IMR-90 (cell line): Measurements from ENCODE around the gene DHRS3. TPM values are rescaled to one million over a fixed set of nuclear protein-coding genes. Genes with fewer than 3 reads are reported as not detected.

ENCODE experiments used
- ATAC-seq: fragments of 200-7000 bp; cut with Tn5 transposase; 2 replicates; pipeline ENCODE4 v1.9.1; 2020; ENCODE audit warnings: low read depth, mild to moderate bottlenecking, moderate library complexity
- BruUV-seq: library from RNA; stranded (reverse); fragments of 400-500 nt; replicated peaks from 2 replicates; lab custom pipeline; 2021; lab: Mats Ljungman, UMichigan
- CTCF ChIA-PET: fragments of 300-600 bp; formaldehyde crosslinking; extraction: SDS; loops from one replicate; lab custom pipeline; 2021; ENCODE audit warnings: antibody characterized with exemption; lab: Yijun Ruan, JAX
- POLR2A ChIA-PET: fragments of 300-600 bp; sonication (Branson Sonifier 250); formaldehyde crosslinking; loops from one replicate; lab custom pipeline; 2022; ENCODE audit warnings: antibody characterized with exemption; ENCODE audit not compliant: unreplicated experiment; lab: Charles Lee
- DNase-seq: peaks from one replicate; pipeline ENCODE4 v3.0.0; 2013
- H2AFZ ChIP-seq: replicated peaks from 2 replicates; pipeline ENCODE3; 2013; ENCODE audit warnings: low read length, mild to moderate bottlenecking; ENCODE audit not compliant: poor library complexity
- H2AK5ac ChIP-seq: 2 replicates; pipeline ENCODE4 v1.6.1; 2013; ENCODE audit warnings: low read depth, low read length, inconsistent platforms
- H2AK9ac ChIP-seq: replicated peaks from 2 replicates; pipeline ENCODE3; 2013; ENCODE audit warnings: mild to moderate bottlenecking, low read depth, low read length, moderate library complexity; ENCODE audit not compliant: poor library complexity
- H2BK120ac ChIP-seq: 2 replicates; pipeline ENCODE4 v1.6.1; 2013; ENCODE audit warnings: low read depth, low read length, inconsistent platforms
- H2BK15ac ChIP-seq: 3 replicates; pipeline ENCODE4 v1.6.1; 2013; ENCODE audit warnings: low read depth, low read length, inconsistent platforms
- H2BK20ac ChIP-seq: 2 replicates; pipeline ENCODE4 v1.6.1; 2013; ENCODE audit warnings: low read depth, mild to moderate bottlenecking, inconsistent platforms, low read length, moderate library complexity
- H2BK5ac ChIP-seq: 2 replicates; pipeline ENCODE4 v1.6.1; 2013; ENCODE audit warnings: mild to moderate bottlenecking, low read depth, low read length, inconsistent platforms; ENCODE audit not compliant: poor library complexity, severe bottlenecking
- H3K14ac ChIP-seq: replicated peaks from 2 replicates; pipeline ENCODE4 v1.6.1; 2013; ENCODE audit warnings: low read depth, low read length, inconsistent platforms
- H3K18ac ChIP-seq: 2 replicates; pipeline ENCODE4 v1.6.1; 2013; ENCODE audit warnings: low read depth, low read length, control low read depth
- H3K23ac ChIP-seq: 2 replicates; pipeline ENCODE4 v1.6.1; 2013; ENCODE audit warnings: low read depth, low read length, inconsistent platforms
- H3K27ac ChIP-seq: 2 replicates; pipeline ENCODE4 v1.5.1; 2013; ENCODE audit warnings: mild to moderate bottlenecking, control low read depth, low read length; ENCODE audit not compliant: insufficient read depth
- H3K27me3 ChIP-seq: 2 replicates; pipeline ENCODE4 v1.6.1; 2013; ENCODE audit warnings: low read length; ENCODE audit not compliant: control insufficient read depth, insufficient read depth
- H3K36me3 ChIP-seq: 2 replicates; pipeline ENCODE4 v1.6.1; 2013; ENCODE audit warnings: low read length, mixed read lengths; ENCODE audit not compliant: control insufficient read depth, insufficient read depth
- H3K4ac ChIP-seq: 2 replicates; pipeline ENCODE4 v1.6.1; 2013; ENCODE audit warnings: low read depth, low read length, inconsistent platforms
- H3K4me1 ChIP-seq: 2 replicates; pipeline ENCODE4 v1.6.1; 2013; ENCODE audit warnings: low read length, mixed read lengths; ENCODE audit not compliant: control insufficient read depth, insufficient read depth
- H3K4me2 ChIP-seq: 2 replicates; pipeline ENCODE4 v1.6.1; 2013; ENCODE audit warnings: low read depth, mild to moderate bottlenecking, control low read depth, low read length, moderate library complexity
- H3K4me3 ChIP-seq: 2 replicates; pipeline ENCODE4 v1.5.1; 2013; ENCODE audit warnings: low read depth, mild to moderate bottlenecking, control low read depth, low read length, moderate library complexity; ENCODE audit not compliant: insufficient read depth
- H3K56ac ChIP-seq: 2 replicates; pipeline ENCODE4 v1.6.1; 2013; ENCODE audit warnings: low read length, inconsistent platforms; ENCODE audit not compliant: insufficient read depth; ENCODE audit errors: extremely low read depth
- H3K79me1 ChIP-seq, 2 experiments: 2 replicates each; pipeline ENCODE4 v1.6.1; 2013; ENCODE audit warnings: low read length in 2 of 2, inconsistent platforms in 1 of 2, low read depth in 1 of 2
- H3K9ac ChIP-seq: 2 replicates; pipeline ENCODE4 v1.6.1; 2013; ENCODE audit warnings: low read depth, low read length, control low read depth
- H3K9me1 ChIP-seq: 2 replicates; pipeline ENCODE4 v1.6.1; 2013; ENCODE audit warnings: low read length, inconsistent platforms; ENCODE audit not compliant: insufficient read depth
- H3K9me3 ChIP-seq: 2 replicates; pipeline ENCODE4 v1.6.1; 2013; ENCODE audit warnings: low read length; ENCODE audit not compliant: control insufficient read depth, insufficient read depth
- H4K20me1 ChIP-seq: 2 replicates; pipeline ENCODE4 v1.6.1; 2013; ENCODE audit warnings: low read length, inconsistent platforms; ENCODE audit not compliant: insufficient read depth
- H4K5ac ChIP-seq: 2 replicates; pipeline ENCODE4 v1.6.1; 2013; ENCODE audit warnings: mild to moderate bottlenecking, low read depth, low read length, control low read depth
- H4K8ac ChIP-seq, 2 experiments: 2 replicates each; pipeline ENCODE4 v1.6.1; 2013; ENCODE audit warnings: low read depth in 2 of 2, low read length in 2 of 2, control low read depth in 1 of 2, inconsistent platforms in 1 of 2
- H4K91ac ChIP-seq: 2 replicates; pipeline ENCODE4 v1.6.1; 2013; ENCODE audit warnings: low read depth, low read length, inconsistent platforms; ENCODE audit not compliant: insufficient read depth
- CTCF ChIP-seq: conservative IDR thresholded peaks from 2 replicates; pipeline ENCODE4 v1.5.1; 2012; ENCODE audit warnings: mild to moderate bottlenecking, low read depth, low read length, improper control_type of control experiment
- WGBS, 2 experiments: methylation state at CpG; one replicate each; pipeline versions ENCODE4 v1.1.5 to v1.1.7; 2013; ENCODE audit warnings: missing lambda C conversion rate in 2 of 2; ENCODE audit not compliant: insufficient read length in 1 of 2; ENCODE audit errors: extremely low coverage in 2 of 2; 5-methylcytosine and 5-hydroxymethylcytosine counted together
- dilution Hi-C: fragments of 300-500 bp; cut with HindIII; formaldehyde crosslinking; loops from one replicate; pipeline ENCODE4 v1.14.3; 2018; ENCODE audit warnings: low sequenced_read_pairs; ENCODE audit not compliant: unreplicated experiment
- in situ Hi-C: fragments of 300-500 bp; cut with MboI; formaldehyde crosslinking; loops from 3 replicates; pipeline ENCODE4 v1.14.3; 2019; ENCODE audit warnings: low sequenced_read_pairs, inconsistent platforms, mixed read lengths
- intact Hi-C: fragments of 100-400 bp; cut with micrococcal nuclease; formaldehyde crosslinking; loops from 2 replicates; pipeline ENCODE4 v1.10.0; 2022
- polyA plus RNA-seq, 3 experiments: library from polyadenylated mRNA; depleted of rRNA; stranded (reverse); fragments of >200 nt; gene quantifications; 2 replicates each; pipeline ENCODE4 v1.2.3, GENCODE V29; 2012; ENCODE audit warnings: low replicate concordance in 1 of 3
- total RNA-seq: library from RNA; depleted of rRNA; stranded (reverse); fragments of >200 nt; gene quantifications from 2 replicates; pipeline ENCODE4 v1.2.3, GENCODE V29; 2012
- TF ChIP-seq, protein P1 (sequence below): fragments of 150-350 bp; IDR thresholded peaks from 2 replicates; pipeline ENCODE4 v1.6.1; 2017; ENCODE audit warnings: mild to moderate bottlenecking, antibody characterized with exemption, low read length, low read depth

The DHRS3 gene
- total and polyA plus RNA-seq, 2 of the 4 experiments (the other 2 are of a cell fraction): 11.2 to 14.5 TPM

GRCh38 chr1:12553963-12554362 is 64.0 kb downstream of the DHRS3 start:
- dilution Hi-C loops (no loop called here), intact Hi-C loops (no loop called here)
- H2BK120ac ChIP-seq: peak overlapping the region; percentile 70

More at GRCh38 chr1:12553963-12554362, 64.0 kb downstream of the DHRS3 start:
- no peak overlapping the region for H3K14ac ChIP-seq
- TF ChIP-seq, protein P1, sequence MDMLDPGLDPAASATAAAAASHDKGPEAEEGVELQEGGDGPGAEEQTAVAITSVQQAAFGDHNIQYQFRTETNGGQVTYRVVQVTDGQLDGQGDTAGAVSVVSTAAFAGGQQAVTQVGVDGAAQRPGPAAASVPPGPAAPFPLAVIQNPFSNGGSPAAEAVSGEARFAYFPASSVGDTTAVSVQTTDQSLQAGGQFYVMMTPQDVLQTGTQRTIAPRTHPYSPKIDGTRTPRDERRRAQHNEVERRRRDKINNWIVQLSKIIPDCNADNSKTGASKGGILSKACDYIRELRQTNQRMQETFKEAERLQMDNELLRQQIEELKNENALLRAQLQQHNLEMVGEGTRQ: peak; percentile 70
- no peak for TF ChIP-seq CTCF
- H3K56ac ChIP-seq: no peak overlapping the region
- H4K91ac ChIP-seq: peak overlapping the region; percentile 84
- no peak overlapping the region for H3K9ac ChIP-seq
- ChIA-PET CTCF (interaction anchor here (0.6 kb wide), 1 partner anchor 51 kb away, joined by 4 read pairs; no protein-coding TSS in a partner anchor), POLR2A (no interaction called here)
- WGBS, 2 experiments: 73% methylated on average over 1 of the region's 3 CpGs; no CpG with 5 or more reads in 1 of the 2 experiments
- no peaks in the 10 kb centered on the region for H3K79me1 ChIP-seq
- peak overlapping the region; percentile 88 for H3K4ac ChIP-seq
- no TSS peak for BruUV-seq
- H2AK5ac ChIP-seq: peak overlapping the region; percentile 75
- DNase-seq (no peak), ATAC-seq (no peak)
- no peak overlapping the region for H2BK5ac ChIP-seq
- no peaks in the 10 kb centered on the region for H3K36me3 ChIP-seq
- no peaks in the 10 kb centered on the region for H3K27me3 ChIP-seq
- no peaks in the 10 kb centered on the region for H4K20me1 ChIP-seq
- H3K18ac ChIP-seq: no peak overlapping the region
- no peak overlapping the region for H3K23ac ChIP-seq
- H3K27ac ChIP-seq: no peak overlapping the region
- peaks cover 2% of the 10 kb centered on the region; the same call in 1 of the 2 replicates for H3K9me3 ChIP-seq
- H4K5ac ChIP-seq: no peak overlapping the region
- no peak overlapping the region for H3K4me2 ChIP-seq
- in situ Hi-C loops: loop anchor here (10.0 kb wide), 1 partner anchor 61 kb away; the partner anchor contains the start of gene DHRS3
- H2AK9ac ChIP-seq: peak overlapping the region; percentile 15
- no peak overlapping the region for H3K4me3 ChIP-seq
- H2BK20ac ChIP-seq: peak overlapping the region; percentile 38
- no peak overlapping the region; a peak in 1 of 4 replicates for H4K8ac ChIP-seq
- H3K9me1 ChIP-seq: peaks cover 4% of the 10 kb centered on the region
- H3K4me1 ChIP-seq: peaks cover 28% of the 10 kb centered on the region
- no peak overlapping the region for H2AFZ ChIP-seq
- 0 out of 3 replicates have a peak overlapping the region, but pooled peaks have one; percentile 80 for H2BK15ac ChIP-seq
